Jurkat, Clone E6-1 (cell line): ENCODE measurements around the gene STX19.
"Not testable (repeated sequence)": the region's sequence is repeated elsewhere in the genome, so short reads cannot be mapped to it uniquely, and the experiment has no call there.

Experiments used
- DNase-seq: peaks from one replicate; pipeline ENCODE4 v3.0.0-alpha.2; 2011; ENCODE audit warnings: low read depth, low spot score
- H3K4me3 ChIP-seq: 2 replicates; pipeline ENCODE4 v1.5.1; 2011; ENCODE audit warnings: mild to moderate bottlenecking, low read length, control low read depth, moderate library complexity

Gene STX19

DNA sequence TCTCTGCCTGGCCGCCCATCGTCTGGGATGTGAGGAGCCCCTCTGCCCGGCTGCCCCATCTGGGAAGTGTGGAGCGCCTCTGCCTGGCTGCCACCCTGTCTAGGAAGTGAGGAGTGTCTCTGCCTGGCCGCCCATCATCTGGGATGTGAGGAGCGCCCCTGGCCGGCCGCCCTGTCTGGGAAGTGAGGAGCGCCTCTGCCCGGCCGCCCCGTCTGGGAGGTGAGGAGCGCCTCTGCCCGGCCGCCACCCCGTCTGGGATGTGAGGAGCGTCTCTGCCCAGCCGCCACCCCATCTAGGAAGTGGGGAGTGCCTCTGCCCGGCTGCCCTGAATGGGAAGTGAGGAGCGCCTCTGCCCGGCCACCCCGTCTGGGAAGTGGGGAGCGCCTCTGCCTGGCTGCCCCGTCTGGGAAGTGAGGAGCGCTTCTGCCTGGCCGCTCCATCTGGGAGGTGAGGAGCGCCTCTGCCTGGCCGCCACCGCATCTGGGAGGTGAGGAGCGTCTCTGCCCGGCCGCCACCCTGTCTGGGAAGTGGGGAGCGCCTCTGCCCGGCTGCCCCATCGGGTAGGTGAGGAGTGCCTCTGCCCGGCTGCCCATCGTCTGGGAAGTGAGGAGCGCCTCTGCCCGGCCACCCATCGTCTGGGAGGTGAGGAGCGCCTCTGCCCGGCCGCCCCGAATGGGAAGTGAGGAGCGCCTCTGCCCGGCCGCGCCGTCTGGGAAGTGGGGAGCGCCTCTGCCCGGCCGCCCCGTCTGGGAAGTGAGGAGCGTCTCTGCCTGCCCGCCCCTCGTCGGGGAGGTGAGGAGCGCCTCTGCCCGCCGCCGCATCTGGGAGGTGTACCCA lies 15.9 kb upstream of the STX19 start:
- not testable (repeated sequence) for H3K4me3 ChIP-seq, DNase-seq

DNA sequence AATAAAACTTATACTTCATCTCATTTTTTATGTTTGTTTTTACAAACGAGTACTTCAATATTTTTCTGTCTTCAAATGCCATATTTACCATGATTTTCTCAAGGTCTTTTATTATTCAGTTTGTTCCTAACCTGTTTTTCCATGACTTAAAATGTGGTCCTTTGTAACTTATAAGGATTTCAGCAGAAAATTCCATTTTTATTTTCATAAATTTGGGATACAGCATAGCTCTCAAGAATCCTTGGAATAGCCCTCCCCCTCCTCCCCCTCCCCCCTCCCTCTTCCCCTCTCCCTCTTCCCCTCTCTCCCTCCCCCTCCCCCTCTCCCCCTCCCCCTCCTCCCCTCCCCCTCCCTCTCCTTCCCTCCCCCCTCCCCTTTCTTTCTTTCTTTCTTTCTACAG lies 14.9 kb upstream of the STX19 start:
- no peak for DNase-seq
- H3K4me3 ChIP-seq, result no peak overlapping the region

DNA sequence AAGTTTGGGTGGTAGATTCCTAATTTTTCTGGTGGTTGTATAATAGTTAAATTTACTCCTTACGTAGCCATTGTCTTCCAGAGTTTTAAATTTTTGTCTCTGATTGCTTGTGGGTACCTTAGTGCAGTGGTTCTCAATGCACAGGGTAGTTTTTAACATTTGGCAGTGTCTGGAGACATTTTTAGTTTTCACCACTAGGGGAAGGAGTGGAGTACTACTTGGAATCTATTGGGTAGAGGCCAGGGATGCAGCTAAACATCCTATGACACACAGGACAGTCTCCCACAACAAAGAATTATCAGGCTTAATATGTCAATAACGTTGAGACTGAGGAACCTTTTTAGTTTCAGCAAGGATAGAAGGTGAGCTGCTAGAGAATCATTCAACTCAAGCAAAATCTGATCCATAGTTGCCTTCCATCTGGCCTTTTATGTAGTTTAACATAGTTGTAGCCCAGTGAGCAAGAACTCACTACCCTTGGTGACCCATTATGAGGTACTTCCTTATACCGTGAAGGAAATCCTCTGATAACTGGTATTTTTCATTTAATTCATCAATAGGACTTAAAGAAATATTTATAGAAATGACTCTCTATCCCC lies 8.6 kb upstream of the STX19 start:
- peak; percentile 17 for DNase-seq
- no peak overlapping the region for H3K4me3 ChIP-seq

DNA sequence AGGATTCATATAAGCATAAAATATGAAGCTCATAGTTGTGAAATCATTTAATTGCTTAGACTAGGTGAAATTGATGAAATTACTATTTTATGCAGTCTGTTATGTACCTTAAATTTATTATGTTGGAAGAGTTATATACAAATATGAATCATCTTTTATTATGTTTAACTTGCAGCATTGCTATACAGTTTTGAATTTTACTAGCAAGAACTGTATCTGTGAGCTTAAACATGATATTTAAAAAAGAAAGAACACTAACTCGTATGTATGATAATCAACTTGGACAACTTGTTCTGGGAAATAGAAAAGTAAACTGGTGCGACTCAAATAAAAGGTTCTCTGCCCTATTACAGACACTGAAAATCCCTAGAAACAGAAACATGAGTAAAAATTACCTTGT lies 1.8 kb downstream of the STX19 start:
- DNase-seq, result no peak
- no peak overlapping the region for H3K4me3 ChIP-seq

DNA sequence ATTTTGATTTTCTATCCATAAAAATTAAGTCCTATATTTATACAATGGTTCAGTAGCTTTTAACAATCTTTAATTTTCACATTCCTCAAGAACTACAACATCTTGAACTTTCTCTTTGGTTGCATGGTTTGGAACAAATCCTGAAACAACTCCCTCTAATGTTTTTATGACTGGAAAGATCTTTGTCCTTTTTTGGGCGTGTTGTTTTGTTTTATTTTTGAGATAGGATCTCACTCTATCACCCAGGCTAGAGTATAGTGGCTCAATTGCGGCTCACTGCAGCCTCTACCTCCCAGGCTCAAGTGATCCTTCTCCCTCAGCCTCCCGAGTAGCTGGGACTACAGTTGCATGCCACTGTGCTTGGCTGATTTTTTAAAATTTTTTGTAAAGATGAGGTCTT lies 4.0 kb downstream of the STX19 start:
- no peak overlapping the region for H3K4me3 ChIP-seq
- no peak for DNase-seq

DNA sequence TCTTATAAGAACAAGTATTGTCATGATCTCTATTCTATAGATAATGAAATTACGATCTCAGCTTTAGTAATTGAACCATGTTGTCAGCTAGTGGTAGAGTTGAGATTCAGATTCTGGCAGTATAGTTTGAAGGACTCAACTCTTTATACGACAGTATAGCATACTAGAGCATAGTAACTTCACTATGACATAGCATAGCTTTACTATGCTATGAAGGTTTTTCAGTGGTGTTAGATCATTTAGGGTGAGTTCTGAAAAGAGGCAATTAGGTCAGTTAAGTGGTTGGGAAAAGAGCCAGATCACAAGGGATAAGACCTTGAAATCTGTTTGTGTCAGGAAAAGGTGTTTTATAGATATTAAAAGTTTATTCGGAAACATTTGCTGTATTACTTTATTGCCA lies 8.1 kb downstream of the STX19 start:
- H3K4me3 ChIP-seq, result no peak overlapping the region
- DNase-seq, result no peak

DNA sequence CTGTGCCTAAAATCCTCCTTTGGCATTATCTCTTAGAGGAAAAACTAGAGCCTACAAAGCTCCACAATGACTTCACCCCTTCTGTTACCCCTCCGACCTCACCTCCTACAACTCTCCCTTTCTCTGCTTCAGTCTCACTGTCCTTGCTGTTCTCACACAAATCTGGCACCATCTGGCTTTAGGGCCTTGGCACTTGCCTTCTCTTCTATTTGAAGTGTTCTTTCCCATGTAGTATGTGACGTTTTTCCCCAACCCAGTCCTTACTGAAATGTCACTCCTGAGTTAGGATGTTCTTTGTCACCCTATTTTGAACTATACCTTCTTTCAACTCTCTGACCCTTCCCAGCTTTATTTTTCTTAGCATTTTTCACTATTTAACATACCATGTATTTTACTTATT lies 8.7 kb downstream of the STX19 start:
- DNase-seq, result no peak
- H3K4me3 ChIP-seq, result no peak overlapping the region

DNA sequence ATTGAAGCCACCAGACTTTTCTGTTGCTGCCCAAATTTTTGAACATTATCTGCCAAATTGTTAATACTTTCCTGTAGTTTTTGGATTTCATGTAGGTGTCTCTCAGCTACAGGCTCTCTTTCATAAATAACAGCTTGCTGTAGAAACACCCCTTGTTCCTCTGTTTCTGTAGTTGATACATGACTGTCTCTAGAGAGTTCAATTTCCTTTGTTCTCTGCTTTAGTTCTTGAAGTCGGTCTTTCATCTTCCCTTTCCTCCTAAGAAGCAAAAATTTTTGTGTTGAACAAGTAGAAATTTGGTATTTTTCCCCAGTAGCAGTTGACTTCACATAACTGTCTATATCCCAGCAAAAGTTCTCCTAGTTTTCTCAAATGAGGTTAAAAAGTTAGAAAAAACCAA lies 13.4 kb downstream of the STX19 start:
- no peak overlapping the region for H3K4me3 ChIP-seq
- peak; percentile 7 for DNase-seq

DNA sequence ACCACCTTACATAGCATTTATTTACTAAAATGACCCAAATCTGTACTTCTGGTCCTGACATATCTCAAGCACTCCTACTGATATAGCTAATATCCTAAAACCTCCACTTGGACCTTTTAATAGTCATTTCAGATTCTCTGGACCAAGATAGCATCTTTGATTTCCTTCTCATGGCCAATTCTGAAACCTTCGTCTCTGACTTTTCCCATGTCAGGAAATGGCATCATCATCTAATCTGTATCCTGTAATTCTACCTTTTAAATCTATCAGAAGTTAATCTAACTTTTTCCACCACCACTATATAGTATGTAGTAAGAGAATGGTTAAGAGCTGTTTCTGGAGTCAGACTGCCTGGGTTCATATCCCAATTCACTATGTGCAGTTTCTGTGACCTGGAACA lies 16.2 kb downstream of the STX19 start:
- H3K4me3 ChIP-seq, result no peak overlapping the region
- DNase-seq, result no peak

DNA sequence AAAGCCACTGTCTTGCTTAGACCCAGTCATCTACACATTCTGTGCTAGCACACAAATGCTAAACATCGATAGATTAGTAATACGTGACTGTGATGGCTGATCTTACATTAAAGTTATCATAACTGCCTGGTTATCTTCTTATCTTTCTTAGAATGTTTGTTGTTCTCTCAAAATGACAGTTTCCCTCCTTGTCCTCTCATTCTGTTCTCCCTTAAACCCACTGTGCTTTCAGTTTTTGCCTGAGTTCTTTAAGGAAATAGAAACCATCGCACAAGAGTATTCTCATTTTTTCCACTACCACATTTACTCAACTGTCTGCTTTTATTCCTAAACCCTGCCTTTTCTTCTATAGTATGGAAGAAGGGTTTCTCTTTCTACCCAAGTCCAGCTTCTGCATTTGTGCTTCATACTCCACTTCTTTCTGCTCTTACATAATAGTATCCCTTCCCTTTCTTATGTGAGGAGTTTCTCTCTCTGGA lies 17.1 kb downstream of the STX19 start:
- no peak for DNase-seq
- H3K4me3 ChIP-seq, result no peak overlapping the region

DNA sequence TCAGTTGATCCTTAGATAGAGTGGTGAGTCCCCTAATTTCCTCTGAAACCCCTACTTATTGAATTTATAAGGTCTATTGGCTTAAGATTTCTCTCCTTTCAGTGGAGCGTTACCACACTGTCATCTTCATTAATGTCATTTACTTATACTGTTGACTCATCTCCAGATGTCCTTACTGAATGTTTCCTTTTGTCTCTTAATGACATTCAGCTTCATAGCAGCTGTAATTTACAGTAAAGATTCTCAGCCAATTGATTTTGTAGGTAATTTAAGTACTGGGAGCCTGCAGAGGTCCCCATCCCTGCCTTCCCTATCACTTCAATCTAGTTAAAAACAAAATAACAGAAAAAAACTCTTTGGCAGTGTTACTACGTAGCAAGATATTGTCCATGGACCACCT lies 18.8 kb downstream of the STX19 start:
- no peak overlapping the region for H3K4me3 ChIP-seq
- DNase-seq, result no peak

DNA sequence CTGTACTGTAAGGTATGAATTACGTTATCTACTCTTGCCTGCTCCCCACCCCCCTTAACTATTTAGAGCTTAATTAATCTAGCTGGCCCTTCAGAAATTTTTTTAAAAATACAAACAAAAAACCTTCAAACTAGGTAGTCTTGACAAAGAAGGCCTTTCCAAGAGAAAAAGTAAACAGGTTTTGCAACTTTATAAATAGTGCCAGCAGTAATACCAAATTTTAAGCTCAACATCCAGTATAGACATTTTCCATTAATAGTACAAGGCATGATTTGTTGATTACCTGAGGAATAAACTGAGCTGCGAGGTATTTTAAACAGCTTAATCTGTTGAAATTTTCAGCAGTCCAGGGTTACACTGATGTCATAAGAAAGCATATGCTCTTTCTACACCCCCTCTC lies 20.1 kb downstream of the STX19 start:
- DNase-seq, result no peak

DNA sequence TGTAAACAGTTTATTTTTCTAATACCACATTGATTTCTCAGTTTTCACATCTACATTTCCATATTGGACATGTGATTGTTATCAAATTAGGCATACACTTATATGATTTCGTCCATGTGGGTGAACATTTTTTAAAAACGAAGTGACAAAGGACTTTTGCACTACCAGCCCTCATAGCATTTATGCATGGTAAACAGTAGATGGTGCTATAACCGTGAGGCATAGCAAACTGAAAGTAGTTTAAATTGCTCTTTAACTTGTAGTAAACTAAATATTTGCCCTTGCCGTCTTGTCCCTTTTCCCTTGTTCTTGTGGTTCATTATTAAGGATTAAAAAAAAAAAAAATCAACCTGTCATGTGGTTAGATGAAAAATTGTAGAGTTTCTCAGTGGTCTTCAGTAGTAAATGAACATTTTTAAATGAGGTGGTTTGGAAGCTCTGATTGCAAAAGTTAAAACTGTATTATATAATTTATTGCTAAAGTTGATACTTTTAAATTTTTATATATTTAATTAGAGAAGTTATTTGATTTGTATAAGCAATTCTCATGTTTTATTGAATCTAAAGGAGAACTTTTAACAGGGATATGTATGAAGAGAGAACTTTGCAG lies 24.0 kb downstream of the STX19 start:
- DNase-seq, result peak; percentile 62

More for the DNA sequence above, 20.1 kb downstream of the STX19 start:
- H3K4me3 ChIP-seq, result no peak overlapping the region

DNA sequence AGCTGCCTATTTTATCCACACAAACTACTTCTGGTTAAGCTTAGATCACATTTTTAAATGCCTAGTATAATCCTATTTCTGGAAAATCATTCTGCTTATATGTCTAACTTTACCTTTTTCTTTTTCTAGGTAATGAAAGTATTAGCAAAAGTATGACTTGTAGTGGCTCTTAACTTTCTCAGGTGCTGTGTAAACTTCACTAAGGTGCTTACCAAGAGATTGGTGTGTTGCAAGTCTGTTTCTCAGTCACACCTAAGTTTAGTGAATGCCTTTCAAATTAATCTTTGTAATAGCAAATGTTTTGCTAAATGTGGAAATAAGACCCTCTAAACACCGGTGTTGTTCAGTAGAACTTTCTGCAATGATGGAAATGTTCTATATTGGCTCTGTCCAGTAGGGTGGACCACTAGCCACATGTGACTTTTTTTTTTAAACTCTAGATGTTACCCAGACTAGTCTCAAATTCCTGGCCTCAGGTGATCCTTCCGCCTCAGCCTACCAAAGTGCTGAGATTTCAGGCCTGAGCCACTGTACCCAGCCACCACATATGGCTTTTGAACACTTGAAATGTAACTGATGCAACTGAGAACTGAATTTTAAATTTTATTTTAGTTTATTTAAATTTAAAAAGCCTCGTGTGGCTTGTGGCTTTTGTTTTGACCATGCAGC lies 26.4 kb downstream of the STX19 start:
- no peak overlapping the region for H3K4me3 ChIP-seq
- DNase-seq, result no peak

More for the DNA sequence above, 24.0 kb downstream of the STX19 start:
- H3K4me3 ChIP-seq, result no peak overlapping the region

DNA sequence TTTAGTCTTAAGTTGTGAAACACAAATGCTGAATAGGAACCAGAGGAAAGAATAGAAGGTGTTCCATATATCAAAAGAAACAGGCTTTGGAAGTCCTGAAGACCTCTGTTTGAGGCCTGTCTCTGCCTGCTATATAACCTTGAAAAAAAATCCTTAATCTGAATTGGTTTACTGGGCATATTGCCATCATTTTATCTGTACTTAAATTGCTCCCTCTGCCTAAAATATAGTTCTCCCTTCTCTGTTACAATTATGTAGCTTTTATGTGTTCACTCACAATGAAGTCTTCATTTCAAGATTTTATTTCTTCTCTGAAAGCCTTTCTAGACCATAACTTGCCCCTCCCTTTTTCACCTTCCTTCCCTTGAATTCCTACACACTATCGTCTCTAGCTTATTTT lies 27.2 kb downstream of the STX19 start:
- DNase-seq, result no peak
- H3K4me3 ChIP-seq, result no peak overlapping the region

DNA sequence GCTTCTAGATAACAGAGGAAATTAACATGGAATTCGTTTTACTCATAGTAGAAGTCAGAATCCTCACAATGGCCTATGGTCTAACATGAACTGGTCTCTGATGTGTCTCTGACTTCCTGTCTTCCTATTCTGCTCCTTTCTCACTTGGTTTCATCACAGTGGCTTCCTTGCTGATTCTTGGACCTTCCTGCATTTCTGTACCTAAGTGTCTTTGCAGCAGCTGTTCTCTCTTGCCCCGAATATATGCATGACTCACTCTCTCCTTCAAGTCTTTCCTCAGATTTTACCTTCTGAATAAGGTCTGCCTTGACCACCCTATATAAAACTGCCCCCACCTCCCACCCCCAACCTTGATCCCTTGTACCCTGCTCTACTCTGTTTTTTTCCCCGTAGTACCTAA lies 34.3 kb downstream of the STX19 start:
- DNase-seq, result no peak

DNA sequence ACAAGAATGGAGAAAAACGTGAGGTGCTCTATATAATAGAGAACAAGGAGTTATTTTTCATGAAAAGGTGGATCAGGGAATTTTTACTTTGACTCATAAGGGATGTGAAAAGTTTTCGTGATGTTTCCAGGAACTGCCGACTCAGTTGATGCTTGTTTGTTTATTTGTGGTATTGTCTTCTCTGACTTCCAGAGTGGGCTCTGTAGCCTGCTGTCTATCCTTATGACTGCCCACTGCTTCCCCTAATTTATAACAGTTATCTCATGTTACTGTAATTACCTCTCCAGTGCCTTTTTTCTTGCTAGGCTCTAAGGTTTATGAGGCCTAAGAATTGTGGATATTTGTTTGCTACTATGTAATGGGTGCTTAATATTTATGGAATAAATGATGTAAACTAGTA lies 36.2 kb downstream of the STX19 start:
- DNase-seq, result no peak

More for the DNA sequence above, 34.3 kb downstream of the STX19 start:
- H3K4me3 ChIP-seq, result no peak overlapping the region

DNA sequence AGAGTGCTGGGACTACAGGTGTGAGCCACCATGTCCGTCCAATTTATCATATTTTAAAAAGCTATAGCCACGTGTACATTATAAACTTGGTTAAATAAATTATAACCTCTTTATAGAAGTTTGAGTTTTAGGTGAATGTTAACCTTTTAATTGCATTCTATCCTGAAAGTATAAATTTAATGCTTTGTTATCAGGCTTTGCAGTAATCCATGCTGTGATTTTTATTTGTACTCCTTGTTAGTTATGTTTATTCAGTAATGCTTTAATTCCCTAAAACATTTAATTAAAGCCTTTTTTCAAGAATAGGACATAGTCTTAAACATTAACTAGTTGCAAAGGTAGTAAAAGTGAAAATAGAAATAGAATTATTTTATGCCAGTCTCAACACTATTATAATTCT lies 36.8 kb downstream of the STX19 start:
- H3K4me3 ChIP-seq, result no peak overlapping the region
- DNase-seq, result no peak

More for the DNA sequence above, 36.2 kb downstream of the STX19 start:
- H3K4me3 ChIP-seq, result no peak overlapping the region

DNA sequence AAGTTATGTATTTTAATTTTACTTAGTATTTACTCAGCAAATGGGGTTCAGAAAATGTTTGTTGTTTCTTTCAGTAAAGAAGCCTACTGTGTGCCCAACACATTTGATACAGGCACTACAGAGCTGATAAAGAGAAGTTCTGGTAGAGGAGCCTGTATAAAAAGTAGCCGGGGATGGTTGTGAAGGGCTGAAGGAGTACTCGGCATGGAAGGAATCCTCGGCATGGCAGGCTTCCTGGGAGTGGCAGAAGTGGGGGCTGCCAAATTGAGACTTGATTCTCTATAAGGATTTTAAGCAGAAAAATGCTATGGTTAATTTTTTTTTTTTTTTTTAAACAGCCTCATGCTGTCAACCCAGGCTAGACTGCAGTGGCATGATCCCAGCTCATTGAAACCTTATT lies 39.2 kb downstream of the STX19 start:
- DNase-seq, result no peak
- H3K4me3 ChIP-seq, result no peak overlapping the region

DNA sequence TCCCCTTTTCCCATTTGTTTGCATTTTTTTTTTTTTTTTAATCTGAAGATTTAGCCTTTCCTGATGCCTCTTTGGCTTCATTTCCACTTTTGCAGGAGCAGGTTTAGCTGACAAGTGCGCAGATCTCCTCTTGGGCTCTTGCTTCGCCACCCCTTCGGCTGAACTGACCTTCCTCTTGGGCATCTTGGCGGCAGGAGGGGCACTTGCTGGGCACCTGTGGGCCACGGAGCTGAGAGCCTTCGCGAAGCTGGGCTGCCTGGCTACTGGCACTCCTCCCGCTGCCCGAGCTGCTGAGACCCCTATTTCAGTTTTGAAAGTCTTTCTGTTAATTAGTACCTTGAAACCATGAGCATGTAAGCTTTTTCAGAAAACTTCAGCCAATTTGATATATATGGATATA lies 39.6 kb downstream of the STX19 start:
- no peak overlapping the region for H3K4me3 ChIP-seq
- no peak for DNase-seq
